Choroid plexus epithelial cell (primary cell): ENCODE measurements around the gene PITRM1.
A peak's percentile ranks its signal among the peaks of the same experiment; 100 is the strongest.

ENCODE experiments used
- DNase-seq: peaks from one replicate; pipeline ENCODE4 v3.0.0-alpha.2; 2010; ENCODE audit warnings: low read depth
- H3K4me3 ChIP-seq: 2 replicates; pipeline ENCODE4 v1.5.1; 2011; ENCODE audit warnings: low read depth, mild to moderate bottlenecking, control low read depth, low read length, moderate library complexity
- TF ChIP-seq, protein P1 (sequence below): conservative IDR thresholded peaks from 2 replicates; pipeline ENCODE4 v1.5.1; 2011; ENCODE audit warnings: low read depth, mild to moderate bottlenecking, control low read depth, inconsistent platforms, low read length, moderate library complexity

PITRM1 gene

DNA sequence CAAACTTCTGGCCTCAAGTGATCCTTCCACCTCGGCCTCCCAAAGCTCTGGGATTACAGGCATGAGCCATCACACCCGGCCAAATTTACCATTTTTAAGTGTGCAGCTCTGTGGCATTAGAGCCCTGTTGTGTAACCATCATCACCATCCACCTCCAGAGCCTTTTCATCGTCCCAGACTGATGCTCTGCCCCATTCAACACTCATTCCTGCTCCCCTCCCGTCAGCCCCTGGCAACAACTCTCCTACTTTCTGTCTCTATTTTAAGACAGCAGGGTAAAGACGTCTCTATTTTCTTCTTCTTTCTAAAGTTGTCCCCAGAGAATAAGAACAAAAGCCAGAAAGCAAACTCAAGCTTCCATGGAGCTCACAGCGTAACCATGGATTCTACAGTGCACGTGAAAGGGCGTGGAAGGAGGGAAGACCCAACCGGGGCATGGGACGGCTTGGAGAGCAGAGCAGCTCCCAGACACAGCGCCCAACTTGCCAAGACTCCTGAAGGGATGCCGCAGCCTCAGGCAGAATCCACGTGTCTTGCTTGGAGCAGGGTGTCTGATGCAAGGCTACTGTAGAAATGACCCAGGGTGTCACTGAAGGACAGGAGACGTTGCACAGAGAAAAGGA, 42.7 kb upstream of the PITRM1 start:
- DNase-seq: no peak
- no peak overlapping the region for H3K4me3 ChIP-seq
- TF ChIP-seq, protein P1, sequence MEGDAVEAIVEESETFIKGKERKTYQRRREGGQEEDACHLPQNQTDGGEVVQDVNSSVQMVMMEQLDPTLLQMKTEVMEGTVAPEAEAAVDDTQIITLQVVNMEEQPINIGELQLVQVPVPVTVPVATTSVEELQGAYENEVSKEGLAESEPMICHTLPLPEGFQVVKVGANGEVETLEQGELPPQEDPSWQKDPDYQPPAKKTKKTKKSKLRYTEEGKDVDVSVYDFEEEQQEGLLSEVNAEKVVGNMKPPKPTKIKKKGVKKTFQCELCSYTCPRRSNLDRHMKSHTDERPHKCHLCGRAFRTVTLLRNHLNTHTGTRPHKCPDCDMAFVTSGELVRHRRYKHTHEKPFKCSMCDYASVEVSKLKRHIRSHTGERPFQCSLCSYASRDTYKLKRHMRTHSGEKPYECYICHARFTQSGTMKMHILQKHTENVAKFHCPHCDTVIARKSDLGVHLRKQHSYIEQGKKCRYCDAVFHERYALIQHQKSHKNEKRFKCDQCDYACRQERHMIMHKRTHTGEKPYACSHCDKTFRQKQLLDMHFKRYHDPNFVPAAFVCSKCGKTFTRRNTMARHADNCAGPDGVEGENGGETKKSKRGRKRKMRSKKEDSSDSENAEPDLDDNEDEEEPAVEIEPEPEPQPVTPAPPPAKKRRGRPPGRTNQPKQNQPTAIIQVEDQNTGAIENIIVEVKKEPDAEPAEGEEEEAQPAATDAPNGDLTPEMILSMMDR: no peak

DNA sequence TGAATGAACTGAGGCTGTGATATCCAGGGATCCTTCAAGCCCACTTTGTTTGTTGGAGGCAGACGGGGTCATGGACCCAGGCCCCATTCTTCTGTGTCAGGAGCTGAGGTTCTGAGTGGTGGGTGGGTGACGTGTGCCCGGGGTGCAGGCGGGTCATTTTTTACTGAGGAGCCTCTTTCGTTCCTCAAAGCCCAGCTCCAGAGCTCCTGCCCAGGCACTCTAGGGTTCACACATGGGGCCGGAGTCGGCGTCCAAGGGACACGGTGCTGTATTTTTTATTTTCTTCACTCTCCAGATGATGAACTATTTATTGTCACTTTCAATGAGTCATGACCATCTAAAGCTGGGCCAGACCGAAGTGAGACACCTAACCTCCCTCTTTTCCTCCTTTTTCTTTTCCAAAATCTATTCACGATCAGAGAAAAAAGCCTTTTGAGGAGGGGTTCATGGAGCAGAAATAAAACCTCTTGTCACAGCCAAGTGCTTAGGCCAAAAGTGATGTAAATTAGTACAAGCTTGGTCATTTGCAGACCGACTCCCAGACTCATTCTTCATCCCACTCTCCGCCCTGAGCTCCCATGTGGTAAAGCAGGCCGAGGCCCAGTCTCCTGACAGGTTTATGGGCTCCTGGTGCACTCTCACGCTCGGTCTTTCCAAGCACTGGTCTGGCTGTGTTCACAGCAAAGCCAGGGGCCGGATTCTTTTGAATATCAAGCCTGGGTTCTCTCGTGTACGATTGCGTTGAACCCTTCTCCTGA, 41.4 kb upstream of the PITRM1 start:
- DNase-seq: no peak
- TF ChIP-seq, protein P1: no peak

DNA sequence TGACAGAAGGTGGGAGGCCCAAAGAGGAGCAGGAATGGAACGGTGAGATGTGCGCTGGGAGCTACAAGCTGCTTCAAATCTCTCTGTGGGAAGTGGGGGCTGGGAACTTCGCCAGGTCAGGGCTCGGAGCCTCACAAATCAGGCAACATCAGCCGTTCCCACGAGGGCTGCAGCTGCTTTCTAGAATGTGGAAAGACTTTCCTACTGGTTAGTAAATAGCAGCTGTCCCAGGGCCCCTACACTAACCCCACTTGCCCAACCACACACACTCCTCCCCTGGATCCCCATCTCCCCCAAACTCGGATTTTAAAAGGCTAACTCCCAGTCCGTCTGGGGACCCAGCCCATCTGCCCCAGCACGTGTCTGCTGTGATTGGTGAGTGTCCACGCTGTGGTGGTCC, 40.6 kb upstream of the PITRM1 start:
- TF ChIP-seq, protein P1: no peak
- peak; percentile 56 for DNase-seq
- H3K4me3 ChIP-seq: no peak overlapping the region

More for the DNA sequence above, 41.4 kb upstream of the PITRM1 start:
- no peak overlapping the region for H3K4me3 ChIP-seq

DNA sequence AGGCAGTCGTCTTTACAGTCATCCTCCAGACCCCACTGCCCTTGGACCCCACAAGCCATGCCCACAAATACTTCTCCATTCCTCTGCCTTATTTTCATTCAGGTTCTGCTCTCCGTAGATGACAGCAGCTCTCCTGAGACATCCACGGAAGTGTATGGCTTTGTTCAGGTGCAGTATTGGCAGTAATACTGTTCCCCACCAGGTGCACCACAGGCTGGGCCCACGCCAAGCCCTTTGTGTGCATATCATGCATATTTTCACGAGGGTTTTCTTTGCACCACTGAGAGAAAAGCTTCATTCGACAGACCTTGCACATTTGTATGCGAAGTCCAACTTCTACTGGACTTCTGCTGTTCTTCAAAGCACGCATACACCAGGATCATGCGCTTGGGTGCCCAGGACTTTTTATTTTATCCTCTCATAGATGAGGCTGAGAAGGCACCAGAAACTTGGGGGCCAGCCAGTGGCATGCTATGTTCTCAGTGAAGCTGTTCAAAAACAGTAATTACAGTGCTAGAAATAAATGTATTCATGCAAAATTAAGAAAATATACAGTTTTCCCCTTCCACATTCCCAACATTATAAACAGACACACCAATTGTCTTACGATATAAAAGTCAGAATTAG, 37.8 kb upstream of the PITRM1 start:
- no peak for DNase-seq
- TF ChIP-seq, protein P1: no peak
- H3K4me3 ChIP-seq: no peak overlapping the region

DNA sequence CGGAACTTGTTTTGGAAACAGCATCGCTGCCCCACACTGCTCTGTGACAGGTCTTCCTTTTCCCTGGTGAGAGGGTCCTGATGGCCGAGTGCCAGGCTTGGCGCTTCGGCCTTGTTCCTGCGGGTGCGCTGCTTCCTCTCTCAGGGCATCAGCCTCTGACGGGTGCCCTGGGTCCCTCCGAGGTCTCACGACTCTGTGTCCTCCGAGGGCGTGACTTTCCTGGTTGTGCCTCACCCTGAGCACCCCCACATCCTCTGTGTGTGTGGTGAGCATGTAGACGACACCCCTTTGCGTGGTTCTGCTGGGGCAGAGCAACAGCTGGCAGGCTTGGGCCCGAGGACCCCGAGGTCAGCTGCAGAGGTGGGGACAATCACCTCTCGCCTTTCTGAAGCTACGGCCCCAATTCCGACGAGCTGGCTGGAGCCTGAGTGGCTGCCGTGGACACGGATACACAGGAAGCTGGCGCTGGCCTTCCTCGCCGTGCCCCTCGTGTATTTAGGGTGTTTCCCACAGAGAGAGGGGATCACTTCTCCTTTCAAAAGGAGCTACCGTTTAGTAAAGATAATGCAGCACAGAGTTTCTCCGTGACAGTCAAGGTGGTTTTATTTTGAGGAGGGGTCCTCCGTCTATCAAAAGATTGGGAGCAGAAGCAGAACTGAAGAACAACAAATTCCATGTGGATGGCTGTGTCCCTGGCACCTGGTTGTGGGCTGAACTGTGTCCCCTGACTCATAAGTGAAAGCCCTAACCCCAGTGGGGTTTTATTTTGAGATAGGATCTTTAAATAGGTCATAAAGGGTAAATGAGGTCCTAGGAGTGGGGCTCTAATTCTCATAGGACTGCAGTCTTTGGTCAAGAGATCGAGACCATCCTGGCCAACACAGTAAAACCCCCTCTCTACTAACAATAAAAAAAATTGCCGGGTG, 36.2 kb upstream of the PITRM1 start:
- TF ChIP-seq, protein P1: no peak
- no peak for DNase-seq
- no peak overlapping the region for H3K4me3 ChIP-seq

DNA sequence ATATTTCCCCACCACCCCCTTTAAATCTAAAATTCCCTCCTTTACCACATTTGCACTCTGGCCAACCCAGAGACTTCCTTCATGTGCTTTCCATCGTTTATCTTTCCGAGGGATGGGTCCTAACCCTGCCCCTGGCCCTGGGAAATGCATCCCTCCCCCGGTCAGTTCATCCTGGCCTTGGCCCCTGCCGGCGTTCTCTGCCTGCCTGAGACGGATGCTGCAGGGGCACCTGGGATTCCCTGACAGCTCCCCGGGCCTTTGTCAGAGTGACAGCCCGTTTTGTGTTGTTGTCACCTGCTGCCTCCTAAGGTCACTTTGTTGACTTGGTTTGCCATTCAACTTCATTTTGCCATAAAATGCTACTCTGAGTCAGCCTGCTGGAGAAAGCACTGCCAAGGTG, 34.8 kb upstream of the PITRM1 start:
- TF ChIP-seq, protein P1: no peak
- DNase-seq: no peak
- H3K4me3 ChIP-seq: no peak overlapping the region
